HG03139 (cell line): ENCODE measurements around the gene OSBPL1A.

Experiments used
- ATAC-seq: cut with Tn5 transposase; IDR thresholded peaks from one replicate; pipeline ENCODE4 v1.9.1; 2021; ENCODE audit not compliant: unreplicated experiment

The OSBPL1A gene

GRCh38 chr18:24344509-24344908 is 53.1 kb downstream of the OSBPL1A start:
- ATAC-seq, result no peak

GRCh38 chr18:24342347-24342746 is 55.3 kb downstream of the OSBPL1A start:
- no peak for ATAC-seq

- no peak for ATAC-seq
Observed at GRCh38 chr18:24341361-24341760, 56.3 kb downstream of the OSBPL1A start.

GRCh38 chr18:24333084-24333483 is 64.5 kb downstream of the OSBPL1A start:
- ATAC-seq, result no peak

GRCh38 chr18:24326211-24326610 is 71.4 kb downstream of the OSBPL1A start:
- ATAC-seq, result no peak

- no peak for ATAC-seq
Observed at GRCh38 chr18:24322584-24323136, 75.0 kb downstream of the OSBPL1A start.

GRCh38 chr18:24321071-24321470 is 76.6 kb downstream of the OSBPL1A start:
- no peak for ATAC-seq

- no peak for ATAC-seq
Observed at GRCh38 chr18:24319757-24320156, 77.9 kb downstream of the OSBPL1A start.

GRCh38 chr18:24317370-24317769 is 80.3 kb downstream of the OSBPL1A start:
- no peak for ATAC-seq

GRCh38 chr18:24315170-24315569 is 82.5 kb downstream of the OSBPL1A start:
- ATAC-seq, result no peak

GRCh38 chr18:24306201-24306600 is 91.4 kb downstream of the OSBPL1A start:
- no peak for ATAC-seq

- ATAC-seq, result no peak
Observed at GRCh38 chr18:24300703-24301102, 96.9 kb downstream of the OSBPL1A start.

GRCh38 chr18:24296276-24296675 is 101.3 kb downstream of the OSBPL1A start:
- ATAC-seq, result no peak

- no peak for ATAC-seq
Observed at GRCh38 chr18:24293254-24293653, 104.4 kb downstream of the OSBPL1A start.

GRCh38 chr18:24278591-24278990 is 119.0 kb downstream of the OSBPL1A start:
- no peak for ATAC-seq

GRCh38 chr18:24277516-24278195 is 120.0 kb downstream of the OSBPL1A start:
- ATAC-seq, result no peak

GRCh38 chr18:24276994-24277393 is 120.6 kb downstream of the OSBPL1A start:
- no peak for ATAC-seq

- ATAC-seq, result no peak
Observed at GRCh38 chr18:24274837-24275236, 122.8 kb downstream of the OSBPL1A start.

GRCh38 chr18:24273596-24273995 is 124.0 kb downstream of the OSBPL1A start:
- ATAC-seq, result no peak

GRCh38 chr18:24272229-24272525 is 125.4 kb downstream of the OSBPL1A start:
- no peak for ATAC-seq

GRCh38 chr18:24271381-24272228 is 126.0 kb downstream of the OSBPL1A start:
- ATAC-seq, result no peak

- ATAC-seq, result no peak
Observed at GRCh38 chr18:24270937-24271380, 126.7 kb downstream of the OSBPL1A start.
